Measurements from ENCODE around the gene SERP2. TPM values are rescaled to one million over a fixed set of nuclear protein-coding genes. Genes with fewer than 3 reads are reported as not detected.
A peak's percentile ranks its signal among the peaks of the same experiment; 100 is the strongest.

SERP2 gene
- total and polyA plus RNA-seq, 2 of the 13 experiments (the other 11 are each of a cell fraction or from before 2014, with no cell fraction given), result not detected

DNA sequence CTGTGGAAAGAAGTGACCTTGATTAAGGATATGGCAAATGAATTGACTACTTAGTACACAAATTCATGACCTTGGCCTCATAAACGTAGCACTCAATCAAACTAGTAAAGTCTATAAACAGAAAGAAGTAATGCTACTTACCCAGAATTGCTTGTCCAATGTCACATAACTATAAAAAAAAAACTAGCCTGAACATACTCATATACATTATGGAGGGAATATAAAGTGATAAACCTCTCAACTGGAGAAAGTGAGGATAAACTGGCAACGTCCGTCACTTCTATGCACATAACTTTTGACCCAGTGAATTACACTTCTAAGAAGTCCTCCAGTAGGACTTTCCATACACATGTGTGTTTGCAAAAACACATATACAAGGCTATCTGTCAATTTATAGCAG is 7.7 kb upstream of the SERP2 start:
- ATAC-seq (no peak), FAIRE-seq (no peak), DNase-seq (ENCODE audit: low spot score) (peak; percentile 21)
- H3K27me3 ChIP-seq (ENCODE audit: control insufficient read depth in 1 of 2, insufficient read depth in 2 of 2, low read length in 2 of 2), result no peaks in the 10 kb centered on the region
- intact Hi-C loops (cut with micrococcal nuclease; ENCODE audit: unreplicated experiment) (loop anchor here (5.0 kb wide), 1 partner anchor 36 kb away; no protein-coding TSS in a partner anchor), in situ Hi-C loops (cut with HindIII; ENCODE audit: extremely low pct_ligation_motif_present, low pct_unique_long_range_greater_than_20kb) (no loop called here)
- H3K9me3 ChIP-seq (ENCODE audit: low read length), result no peaks in the 10 kb centered on the region
- no peaks in the 10 kb centered on the region for H4K20me1 ChIP-seq (ENCODE audit: insufficient read depth, low read length)
- BruUV-seq (replicated peaks), result no TSS peak
- peaks cover 68% of the 10 kb centered on the region for H3K4me1 ChIP-seq (ENCODE audit: insufficient read depth, low read length)
- no peak overlapping the region for H3K4me2 ChIP-seq (ENCODE audit: low read depth, low read length)
- ChIA-PET POLR2A (interaction anchor here (1.2 kb wide), 1 partner anchor 69 kb away, joined by 4 read pairs; no protein-coding TSS in a partner anchor), CTCF (ENCODE audit: low intra/inter-chr PET ratio, low total read pairs) (no interaction called here)
- H3K27ac ChIP-seq (ENCODE audit: extremely low read length, insufficient read depth, low read length), result no peak overlapping the region
- H3K36me3 ChIP-seq (replicated peaks in 1 of 2; ENCODE audit: control insufficient read depth in 1 of 2, insufficient read depth in 2 of 2, low read length in 2 of 2), result no peaks in the 10 kb centered on the region
- H3K9ac ChIP-seq (ENCODE audit: insufficient read depth, low read depth, low read length), result no peak overlapping the region
- TF ChIP-seq YEATS4 (CRISPR knock-in tag; IDR thresholded peaks at IDR 0.05; ENCODE audit: borderline replicate concordance) (no peak), ZNF563 (CRISPR knock-in tag; IDR thresholded peaks at IDR 0.05) (no peak), ZNF607 (CRISPR knock-in tag; IDR thresholded peaks at IDR 0.05; ENCODE audit: borderline replicate concordance) (no peak), NBN (conservative IDR thresholded peaks at IDR 0.05) (no peak)
- no peak overlapping the region for H3K4me3 ChIP-seq (replicated peaks in 1 of 3; ENCODE audit: insufficient read depth in 1 of 3, low read depth in 2 of 3, low read length in 3 of 3)
- WGBS (ENCODE audit: low lambda C conversion rate), result 47% methylated on average over 3 of the region's 3 CpGs
- no peaks in the 10 kb centered on the region for H3K79me2 ChIP-seq (ENCODE audit: insufficient read depth, low read length)
- no peak overlapping the region for H2AFZ ChIP-seq (ENCODE audit: low read length)

DNA sequence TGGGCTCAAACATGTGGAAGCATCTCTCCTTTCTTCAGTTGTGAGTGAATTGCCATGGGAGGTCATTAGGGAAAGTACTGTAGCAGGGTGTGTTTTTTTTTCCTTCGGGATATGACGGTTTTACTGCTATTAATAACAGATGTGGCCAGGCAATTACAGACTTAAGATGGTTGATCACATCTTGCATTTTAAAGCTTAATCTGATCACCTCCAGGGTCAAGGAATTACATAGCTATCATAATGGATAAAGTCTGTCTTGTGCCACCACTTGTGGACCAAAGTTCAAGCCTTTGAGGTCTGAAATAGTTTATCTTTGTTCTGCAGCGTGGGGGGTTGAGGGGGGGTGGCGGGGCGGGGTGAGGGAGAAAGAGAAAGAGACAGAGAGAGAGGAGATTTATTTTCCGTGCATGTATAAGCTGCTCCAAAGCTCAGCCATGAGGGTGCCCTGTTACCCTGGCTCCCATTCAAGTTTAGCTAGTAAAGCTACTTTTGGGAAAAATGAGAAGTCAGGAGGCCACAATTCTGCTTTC is 5.5 kb upstream of the SERP2 start:
- Histone ChIP-seq H3K4me3 (replicated peaks in 1 of 3; ENCODE audit: insufficient read depth in 1 of 3, low read depth in 2 of 3, low read length in 3 of 3) (no peak overlapping the region), H3K79me2 (ENCODE audit: insufficient read depth, low read length) (no peaks in the 10 kb centered on the region), H2AFZ (ENCODE audit: low read length) (no peak overlapping the region), H4K20me1 (ENCODE audit: insufficient read depth, low read length) (no peaks in the 10 kb centered on the region), H3K4me2 (ENCODE audit: low read depth, low read length) (no peak overlapping the region), H3K4me1 (ENCODE audit: insufficient read depth, low read length) (peaks cover 59% of the 10 kb centered on the region), H3K9me3 (ENCODE audit: low read length) (no peaks in the 10 kb centered on the region), H3K27ac (ENCODE audit: extremely low read length, insufficient read depth, low read length) (no peak overlapping the region), H3K27me3 (ENCODE audit: control insufficient read depth in 1 of 2, insufficient read depth in 2 of 2, low read length in 2 of 2) (no peaks in the 10 kb centered on the region; a peak in 2 of 5 replicates), H3K9ac (ENCODE audit: insufficient read depth, low read depth, low read length) (no peak overlapping the region), H3K36me3 (replicated peaks in 1 of 2; ENCODE audit: control insufficient read depth in 1 of 2, insufficient read depth in 2 of 2, low read length in 2 of 2) (no peaks in the 10 kb centered on the region)
- no peak for FAIRE-seq
- in situ Hi-C loops (cut with HindIII; ENCODE audit: extremely low pct_ligation_motif_present, low pct_unique_long_range_greater_than_20kb), result no loop called here
- no peak for DNase-seq (ENCODE audit: low spot score)
- 3% methylated on average over 6 of the region's 6 CpGs for WGBS (ENCODE audit: low lambda C conversion rate)
- BruUV-seq (replicated peaks), result no TSS peak
- TF ChIP-seq SRF (IDR thresholded peaks at IDR 0.05; ENCODE audit: low read depth, low read length) (no peak), PRMT3 (CRISPR knock-in tag; IDR thresholded peaks at IDR 0.05; ENCODE audit: borderline replicate concordance, low read depth) (no peak), SMC3 (IDR thresholded peaks at IDR 0.05; ENCODE audit: low read length) (no peak)
- ATAC-seq, result no peak
- CTCF ChIA-PET (ENCODE audit: low intra/inter-chr PET ratio, low total read pairs), result no interaction called here
- POLR2A ChIA-PET, result interaction anchor here (0.6 kb wide), 1 partner anchor 69 kb away, joined by 3 read pairs; no protein-coding TSS in a partner anchor
- intact Hi-C loops (cut with micrococcal nuclease; ENCODE audit: unreplicated experiment), result loop anchor here (5.0 kb wide), 1 partner anchor 34 kb away; no protein-coding TSS in a partner anchor

Data from HepG2 (cell line).